GM19463 (cell line): ENCODE measurements around the gene KASH5.

Experiments
- ATAC-seq: cut with Tn5 transposase; IDR thresholded peaks from one replicate; pipeline ENCODE4 v1.9.1; 2021; ENCODE audit warnings: mild to moderate bottlenecking, moderate library complexity; ENCODE audit not compliant: unreplicated experiment

The KASH5 gene

GRCh38 chr19:49420227-49420626 is 32.2 kb downstream of the KASH5 start:
- ATAC-seq = no peak

DNA sequence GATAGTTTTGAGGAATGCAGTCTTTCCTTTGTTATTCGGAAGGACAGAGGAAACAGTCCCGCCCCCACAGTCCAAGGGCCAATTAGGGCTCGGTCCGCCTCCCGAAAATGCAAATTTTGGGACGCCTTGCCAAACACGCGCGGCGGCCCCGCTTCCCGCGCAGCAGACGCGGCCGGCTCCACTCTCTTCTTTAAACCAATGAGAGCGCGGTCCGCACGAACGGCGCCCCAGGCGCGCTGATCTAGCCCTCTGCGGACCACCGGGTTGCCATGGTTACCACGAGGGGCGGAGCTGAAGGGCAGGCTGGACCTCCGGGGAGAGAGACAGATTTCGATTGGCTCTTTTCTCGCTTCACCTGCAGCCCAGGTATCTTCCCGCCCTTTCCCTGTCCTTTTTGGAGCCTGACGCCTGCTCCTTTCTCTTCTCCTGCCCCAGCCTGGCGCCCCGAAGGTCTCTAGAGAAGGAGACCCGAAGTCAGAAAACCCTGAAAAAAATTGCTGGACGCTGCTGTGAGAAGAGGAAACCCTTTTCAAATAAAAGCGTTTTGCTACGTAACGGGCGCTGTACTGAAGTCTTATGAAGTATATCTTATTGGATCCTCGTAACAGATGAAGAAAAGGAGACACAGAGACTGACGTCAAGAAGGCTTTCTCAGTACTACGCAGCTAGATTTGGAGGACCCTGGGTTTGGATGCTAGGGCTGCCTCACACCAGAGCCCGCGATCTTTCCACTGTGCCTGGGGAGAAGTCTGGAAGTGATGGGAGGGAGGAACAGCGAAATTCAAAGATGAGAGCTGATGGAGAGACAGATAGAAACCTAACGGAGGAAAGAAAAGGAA is 33.2 kb downstream of the KASH5 start:
- no peak for ATAC-seq

DNA sequence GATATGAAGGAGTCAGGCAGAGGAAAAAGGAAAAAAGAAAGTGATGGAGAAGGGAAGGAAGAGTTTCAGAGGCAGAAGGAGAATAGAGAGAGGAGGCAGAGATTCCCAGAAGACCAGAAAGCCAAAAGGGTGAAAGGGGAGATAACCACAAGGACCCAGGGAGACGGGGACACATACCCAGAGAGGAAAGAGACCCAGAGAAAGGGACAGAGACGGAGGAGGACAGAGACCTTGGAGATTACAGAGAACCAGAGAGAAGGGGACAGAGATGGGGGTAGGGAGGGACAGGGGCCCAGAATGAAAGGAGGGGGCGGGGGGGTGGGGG is 33.8 kb downstream of the KASH5 start:
- ATAC-seq = no peak

DNA sequence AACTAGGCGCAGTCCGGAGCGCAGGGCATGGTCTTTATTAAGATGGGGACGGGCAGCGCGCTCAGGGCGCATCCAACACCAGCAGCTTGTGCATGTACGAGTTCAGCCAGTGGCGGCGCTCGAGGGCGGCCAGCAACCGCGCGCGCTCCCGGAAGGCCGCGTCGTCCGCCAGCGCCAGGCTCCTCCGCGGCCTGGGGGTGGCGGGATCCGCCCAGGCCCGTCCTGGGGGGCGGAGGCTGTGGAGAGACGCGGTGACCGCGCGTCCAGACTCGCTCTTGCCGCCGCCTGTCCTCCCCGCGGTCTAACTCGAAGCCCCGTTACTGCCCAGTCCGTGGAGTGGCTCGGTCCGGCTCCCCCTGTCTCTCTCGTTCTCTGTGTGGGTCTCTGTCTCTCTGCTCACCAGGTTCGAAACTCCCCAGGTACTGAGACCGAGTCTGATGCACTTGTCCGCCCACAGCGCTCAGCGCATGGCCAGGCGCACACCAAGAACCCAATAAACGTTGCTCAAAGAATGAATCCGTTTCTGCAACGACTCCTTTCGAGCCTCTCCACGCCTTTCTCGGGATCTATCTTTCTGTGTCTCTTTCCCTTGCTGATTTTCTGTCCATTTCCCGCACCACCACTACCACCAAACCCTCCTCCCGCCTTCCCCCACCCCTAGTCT is 34.5 kb downstream of the KASH5 start:
- ATAC-seq = no peak

- no peak for ATAC-seq
Observed at GRCh38 chr19:49423071-49423984, 35.3 kb downstream of the KASH5 start, which contains the start of gene PTH2. Gene PTH2, minus strand, starts transcription at chr19:49423441. Its CDS starts 102 bp downstream, at chr19:49423339.

DNA sequence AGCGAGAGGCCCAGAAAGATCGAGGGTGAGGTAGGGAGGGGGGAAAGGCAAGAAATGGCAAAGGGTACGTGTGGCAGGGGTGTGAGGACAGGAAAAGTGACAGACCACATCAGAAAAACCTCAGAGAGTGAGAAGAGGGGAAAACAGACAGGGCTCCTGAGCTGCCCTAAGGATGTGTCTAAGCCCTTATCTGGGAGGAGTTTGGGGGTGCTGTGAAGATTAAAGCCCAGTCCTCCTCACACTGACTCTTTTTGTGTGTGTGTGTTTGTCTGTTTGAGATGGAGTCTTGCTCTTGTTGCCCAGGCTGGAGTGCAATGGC is 35.9 kb downstream of the KASH5 start:
- ATAC-seq = no peak

- ATAC-seq = no peak
Observed at GRCh38 chr19:49425178-49425577, 37.1 kb downstream of the KASH5 start, which contains the start of gene GFY. Gene GFY, plus strand, starts transcription at chr19:49425388. Its CDS starts 1,043 bp downstream, at chr19:49426431.

GRCh38 chr19:49425922-49426592 is 38.0 kb downstream of the KASH5 start:
- ATAC-seq = no peak

DNA sequence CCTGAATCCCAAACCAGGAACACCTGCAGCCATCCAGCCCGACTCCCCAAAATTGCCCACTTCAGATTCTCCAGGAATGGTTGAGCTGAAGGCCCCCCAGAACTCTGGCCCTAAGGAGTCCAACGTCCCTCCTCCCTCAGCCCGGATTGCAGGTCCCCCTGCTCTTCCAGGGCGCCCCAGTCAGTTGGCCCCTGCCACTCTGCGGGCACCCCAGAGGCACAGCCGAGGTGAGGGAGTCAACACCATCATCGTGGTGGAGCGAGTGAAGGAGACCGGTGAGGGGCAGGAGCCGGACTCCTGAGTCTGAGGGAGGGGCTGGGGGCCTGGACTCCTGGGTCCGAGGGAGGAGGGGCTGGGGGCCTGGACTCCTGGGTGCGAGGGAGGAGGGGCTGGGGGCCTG is 39.3 kb downstream of the KASH5 start:
- ATAC-seq = no peak

- no peak for ATAC-seq
Observed at GRCh38 chr19:49427855-49428546, 40.0 kb downstream of the KASH5 start.

- ATAC-seq = no peak
Observed at GRCh38 chr19:49428547-49429451, 40.8 kb downstream of the KASH5 start.

- no peak for ATAC-seq
Observed at GRCh38 chr19:49430172-49430677, 42.2 kb downstream of the KASH5 start.

DNA sequence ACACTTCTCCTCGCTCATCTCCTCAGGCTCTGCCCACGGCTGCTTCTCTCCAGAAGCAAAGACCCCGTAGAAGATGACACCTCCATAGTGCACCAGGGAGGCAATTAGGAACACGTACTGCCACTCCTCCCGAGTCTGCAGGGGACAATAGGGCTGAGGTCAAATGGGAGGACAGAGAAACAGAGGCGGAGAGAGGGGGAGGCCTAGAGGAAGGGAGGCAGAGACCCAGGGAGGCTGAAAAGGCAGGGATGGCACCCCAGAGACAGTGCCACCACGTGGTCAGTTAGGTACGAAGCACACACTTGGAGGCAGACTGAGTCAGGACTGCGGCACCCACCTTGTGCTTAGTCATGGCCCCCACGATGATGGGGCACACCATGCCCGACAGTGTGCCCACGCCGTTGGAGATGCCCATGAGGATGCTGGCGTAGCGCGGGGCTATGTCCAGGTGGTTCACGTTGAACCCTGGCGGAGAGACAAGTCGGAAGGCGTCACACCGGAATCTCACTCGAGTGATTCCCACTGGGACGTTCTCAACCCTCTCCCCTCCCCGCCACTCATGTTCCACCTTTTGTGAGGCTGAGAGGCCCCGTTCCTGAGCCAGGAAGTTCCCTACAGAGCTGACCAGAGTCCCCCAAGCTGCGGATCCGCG is 42.8 kb downstream of the KASH5 start:
- ATAC-seq = no peak

- no peak for ATAC-seq
Observed at GRCh38 chr19:49431330-49431749, 43.3 kb downstream of the KASH5 start.

DNA sequence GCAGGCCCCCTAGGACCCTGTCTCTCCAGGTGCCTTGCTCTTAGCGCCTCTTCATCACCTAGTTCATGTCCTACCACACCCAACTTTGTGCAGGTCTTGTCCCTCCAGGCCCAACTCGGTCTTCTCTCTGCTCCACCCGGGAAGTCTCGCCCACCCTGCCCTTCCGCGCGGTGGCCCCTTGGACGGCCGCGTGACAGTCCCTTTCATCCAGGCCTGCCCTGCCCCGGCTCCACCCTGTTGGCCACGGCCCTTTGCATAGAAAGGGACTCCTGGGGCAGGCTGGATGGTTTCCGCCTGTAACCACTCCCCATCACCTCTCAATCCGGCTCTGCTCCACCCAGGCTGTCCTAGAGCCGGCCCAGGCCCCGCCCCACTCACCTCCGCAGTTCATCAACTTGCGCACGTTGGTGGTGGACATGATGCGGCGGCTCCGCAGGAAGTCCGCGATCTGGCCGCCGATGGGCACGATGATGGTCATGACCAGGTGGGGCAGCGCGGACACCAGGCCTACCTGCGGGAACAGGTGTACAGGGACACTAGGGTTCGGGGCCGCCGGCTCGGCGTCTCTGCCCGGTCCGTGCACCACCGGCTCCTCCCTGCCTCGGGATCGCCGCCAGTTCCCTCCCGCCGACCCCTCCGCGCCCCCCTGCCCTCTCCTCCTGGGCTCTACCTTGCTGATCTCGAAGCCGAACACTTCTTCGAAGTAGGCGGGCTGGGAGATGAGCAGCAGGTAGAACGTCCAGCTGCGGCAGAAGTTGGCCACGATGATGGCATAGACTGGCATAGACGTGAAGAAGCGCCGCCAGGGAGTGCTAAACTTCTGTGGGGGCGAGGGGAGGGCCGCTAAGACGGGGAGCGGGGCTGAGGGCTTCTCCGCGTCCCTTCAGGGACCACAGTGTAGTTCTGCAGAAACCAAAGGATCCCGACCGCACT is 44.4 kb downstream of the KASH5 start:
- no peak for ATAC-seq

DNA sequence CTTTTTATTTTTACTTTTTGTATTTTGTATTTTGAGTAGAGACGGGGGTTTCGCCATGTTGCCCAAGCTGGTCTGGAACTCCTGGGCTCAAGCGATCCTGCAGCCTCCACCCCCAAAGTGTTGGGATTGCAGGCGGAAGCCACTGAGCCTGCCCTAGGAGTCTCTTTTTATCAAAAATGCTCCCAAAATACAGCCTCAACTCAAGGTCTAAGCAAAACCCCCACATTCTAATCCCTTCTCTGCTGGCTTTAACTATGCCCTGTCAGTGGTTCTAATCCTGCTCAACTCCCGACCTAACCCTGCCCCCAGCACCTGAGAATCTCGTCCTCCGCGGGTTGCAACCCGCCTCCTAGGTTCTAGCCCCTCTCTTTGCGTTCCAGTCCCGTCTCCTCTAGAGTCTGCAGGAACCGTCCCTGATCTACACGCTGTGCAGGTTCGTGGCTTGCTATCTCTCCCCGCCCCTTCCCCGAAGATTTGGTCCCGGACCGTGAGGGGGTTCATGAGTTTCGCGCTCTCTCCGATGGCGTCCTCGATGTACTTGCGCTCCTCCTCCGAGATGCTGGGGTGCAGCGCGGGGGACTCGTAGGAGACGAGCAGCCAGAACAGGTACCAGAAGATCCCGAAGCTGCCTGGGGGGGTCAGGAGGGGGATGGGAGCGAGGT is 45.3 kb downstream of the KASH5 start:
- no peak for ATAC-seq
